ENCODE data around the gene PABPC1L.

PABPC1L gene

GRCh38 chr20:44966030-44966961 is 56.4 kb downstream of the PABPC1L start, which contains the start of gene STK4:
TSS of gene STK4 (plus strand) at chr20:44966512. CDS start at chr20:44966569, 57 bp downstream.
- Histone ChIP-seq H3K27ac (ENCODE audit: low read depth, low read length) (peak within 1 kb of the TSS; percentile 81), H3F3A (ENCODE audit: insufficient read depth) (peaks cover 39% of the 10 kb centered on the region), H3K9ac (ENCODE audit: low read length) (peak within 1 kb of the TSS; percentile 96), H3K9me2 (replicated peaks; ENCODE audit: insufficient read depth, low read length) (no peaks in the 10 kb centered on the region), H3K27me3 (ENCODE audit: low read length) (no peaks in the 10 kb centered on the region), H4K20me1 (ENCODE audit: low read depth, low read length) (peaks cover 6% of the 10 kb centered on the region; the same call in 1 of the 2 replicates), H2AFZ (ENCODE audit: low read depth, low read length, severe bottlenecking) (peak within 1 kb of the TSS; percentile 78), H3K9me3 (ENCODE audit: insufficient read depth, low read length) (no peaks in the 10 kb centered on the region), H3K4me3 (ENCODE audit: insufficient read depth, low read length, poor library complexity, severe bottlenecking) (peak within 1 kb of the TSS; percentile 95), H3K79me2 (ENCODE audit: insufficient read depth, low read length) (peaks cover 50% of the 10 kb centered on the region), H3K4me2 (ENCODE audit: low read depth, low read length, poor library complexity, severe bottlenecking) (peak within 1 kb of the TSS; percentile 88), H3K36me3 (ENCODE audit: low read length) (no peaks in the 10 kb centered on the region)
- TF ChIP-seq CTCF (IDR thresholded peaks at IDR 0.05; ENCODE audit: insufficient read depth, low read length, poor library complexity, severe bottlenecking), result peak; percentile 42
- TF ChIP-seq EZH2phosphoT487 (conservative IDR thresholded peaks at IDR 0.05; ENCODE audit: low read length), result no peak

- no peak overlapping the region for H2AFZ ChIP-seq (ENCODE audit: low read depth, low read length, severe bottlenecking)
- H3K4me3 ChIP-seq (ENCODE audit: insufficient read depth, low read length, poor library complexity, severe bottlenecking), result peak overlapping the region; percentile 95
- no peaks in the 10 kb centered on the region for H3K9me3 ChIP-seq (ENCODE audit: insufficient read depth, low read length)
- H3K27me3 ChIP-seq (ENCODE audit: low read length), result no peaks in the 10 kb centered on the region
- H3F3A ChIP-seq (ENCODE audit: insufficient read depth), result peaks cover 39% of the 10 kb centered on the region
- peaks cover 6% of the 10 kb centered on the region; the same call in 1 of the 2 replicates for H4K20me1 ChIP-seq (ENCODE audit: low read depth, low read length)
- peaks cover 60% of the 10 kb centered on the region for H3K79me2 ChIP-seq (ENCODE audit: insufficient read depth, low read length)
- TF ChIP-seq CTCF (IDR thresholded peaks at IDR 0.05; ENCODE audit: insufficient read depth, low read length, poor library complexity, severe bottlenecking), result no peak
- peak overlapping the region; percentile 96 for H3K9ac ChIP-seq (ENCODE audit: low read length)
- H3K36me3 ChIP-seq (ENCODE audit: low read length), result peaks cover 5% of the 10 kb centered on the region; the same call in 1 of the 2 replicates
- H3K27ac ChIP-seq (ENCODE audit: low read depth, low read length), result peak overlapping the region; percentile 81
- H3K9me2 ChIP-seq (replicated peaks; ENCODE audit: insufficient read depth, low read length), result no peaks in the 10 kb centered on the region
- H3K4me2 ChIP-seq (ENCODE audit: low read depth, low read length, poor library complexity, severe bottlenecking), result peak overlapping the region; percentile 88
Measured at GRCh38 chr20:44967207-44967807, 57.4 kb downstream of the PABPC1L start.

GRCh38 chr20:44969300-44969894 is 59.5 kb downstream of the PABPC1L start:
- Histone ChIP-seq H3K9me3 (ENCODE audit: insufficient read depth, low read length) (no peaks in the 10 kb centered on the region), H3K4me2 (ENCODE audit: low read depth, low read length, poor library complexity, severe bottlenecking) (peak overlapping the region; percentile 88), H3K27ac (ENCODE audit: low read depth, low read length) (peak overlapping the region; percentile 81), H3K36me3 (ENCODE audit: low read length) (peaks cover 19% of the 10 kb centered on the region), H3K4me3 (ENCODE audit: insufficient read depth, low read length, poor library complexity, severe bottlenecking) (peak overlapping the region; percentile 95), H4K20me1 (ENCODE audit: low read depth, low read length) (peaks cover 6% of the 10 kb centered on the region), H3F3A (ENCODE audit: insufficient read depth) (peaks cover 39% of the 10 kb centered on the region), H3K27me3 (ENCODE audit: low read length) (no peaks in the 10 kb centered on the region), H2AFZ (ENCODE audit: low read depth, low read length, severe bottlenecking) (no peak overlapping the region), H3K9ac (ENCODE audit: low read length) (peak overlapping the region; percentile 96), H3K79me2 (ENCODE audit: insufficient read depth, low read length) (peaks cover 74% of the 10 kb centered on the region), H3K9me2 (replicated peaks; ENCODE audit: insufficient read depth, low read length) (no peaks in the 10 kb centered on the region)
- no peak for TF ChIP-seq CTCF (IDR thresholded peaks at IDR 0.05; ENCODE audit: insufficient read depth, low read length, poor library complexity, severe bottlenecking)
- TF ChIP-seq EZH2phosphoT487 (conservative IDR thresholded peaks at IDR 0.05; ENCODE audit: low read length), result no peak
